GM06990 (cell line): ENCODE data around the gene SECISBP2.

Experiments
- DNase-seq: peaks from one replicate; pipeline ENCODE4 v3.0.0-alpha.2; 2011; ENCODE audit not compliant: insufficient read length; ENCODE audit errors: extremely low read depth
- H3K27me3 ChIP-seq: replicated peaks from 2 replicates; pipeline ENCODE4 v1.6.0; 2011; ENCODE audit warnings: low read length; ENCODE audit not compliant: control insufficient read depth, insufficient read depth
- H3K36me3 ChIP-seq: 2 replicates; pipeline ENCODE4 v1.5.1; 2011; ENCODE audit warnings: low read length; ENCODE audit not compliant: control insufficient read depth, insufficient read depth
- H3K4me3 ChIP-seq: replicated peaks from 2 replicates; pipeline ENCODE4 v1.5.1; 2011; ENCODE audit warnings: low read depth, mild to moderate bottlenecking, control low read depth, low read length
- CTCF ChIP-seq: IDR thresholded peaks from 2 replicates; pipeline ENCODE4 v1.5.1; 2011; ENCODE audit warnings: low read length, control low read depth, mild to moderate bottlenecking, inconsistent platforms; ENCODE audit not compliant: insufficient read depth, poor library complexity, severe bottlenecking

The SECISBP2 gene

DNA sequence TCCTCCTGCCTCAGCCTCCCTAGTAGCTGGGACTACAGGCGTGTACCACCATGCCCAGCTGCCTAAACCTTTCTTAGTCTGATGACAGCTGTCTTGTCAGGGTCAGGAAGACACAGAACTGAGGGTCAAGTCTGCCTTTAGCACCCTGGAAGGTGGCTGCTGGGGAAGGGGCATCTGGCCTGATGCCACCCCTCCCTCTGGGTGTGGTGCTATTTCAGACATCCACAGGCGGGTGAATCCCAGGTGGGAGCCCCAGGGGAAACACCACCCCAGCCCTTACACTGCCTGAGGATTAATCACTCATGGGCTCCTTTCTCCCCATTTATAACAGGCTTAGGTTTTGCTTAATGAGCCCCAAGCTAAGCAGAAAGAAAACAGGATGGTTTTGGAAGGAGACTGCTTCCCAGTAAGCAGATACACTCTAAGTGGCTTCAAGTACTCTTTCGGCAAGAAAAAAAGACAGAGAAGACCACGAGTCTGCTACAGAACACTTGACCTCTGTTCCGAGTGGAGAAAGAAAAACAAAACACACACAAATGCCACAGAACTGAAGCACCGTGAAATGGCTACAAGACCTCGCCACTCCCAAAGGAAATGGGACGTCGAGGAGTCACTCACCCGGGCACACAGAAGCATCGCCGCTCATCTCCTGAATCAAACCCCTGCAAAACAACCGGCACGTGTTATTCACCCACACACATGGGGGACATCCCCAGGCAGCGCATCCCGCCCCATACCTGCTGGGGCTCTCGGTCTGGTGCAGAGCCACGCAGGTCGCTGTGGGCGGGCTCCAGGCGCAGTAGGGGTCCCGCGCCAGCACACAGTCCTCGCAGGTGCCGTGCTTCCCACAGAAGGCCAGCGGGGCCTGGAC lies 62.4 kb downstream of the SECISBP2 start:
- no peak for DNase-seq
- no peak for TF ChIP-seq CTCF
- Histone ChIP-seq H3K4me3 (no peak overlapping the region), H3K27me3 (no peaks in the 10 kb centered on the region), H3K36me3 (peaks cover 67% of the 10 kb centered on the region)

- TF ChIP-seq CTCF: no peak
- Histone ChIP-seq H3K27me3 (no peaks in the 10 kb centered on the region), H3K36me3 (peaks cover 71% of the 10 kb centered on the region), H3K4me3 (no peak overlapping the region)
- no peak for DNase-seq
These were observed 63.0 kb downstream of the SECISBP2 start for GRCh38 chr9:89381308-89381609.

GRCh38 chr9:89382026-89382986 lies 64.0 kb downstream of the SECISBP2 start:
- no peak for TF ChIP-seq CTCF
- Histone ChIP-seq H3K4me3 (no peak overlapping the region), H3K27me3 (no peaks in the 10 kb centered on the region), H3K36me3 (peaks cover 72% of the 10 kb centered on the region)
- no peak for DNase-seq

DNA sequence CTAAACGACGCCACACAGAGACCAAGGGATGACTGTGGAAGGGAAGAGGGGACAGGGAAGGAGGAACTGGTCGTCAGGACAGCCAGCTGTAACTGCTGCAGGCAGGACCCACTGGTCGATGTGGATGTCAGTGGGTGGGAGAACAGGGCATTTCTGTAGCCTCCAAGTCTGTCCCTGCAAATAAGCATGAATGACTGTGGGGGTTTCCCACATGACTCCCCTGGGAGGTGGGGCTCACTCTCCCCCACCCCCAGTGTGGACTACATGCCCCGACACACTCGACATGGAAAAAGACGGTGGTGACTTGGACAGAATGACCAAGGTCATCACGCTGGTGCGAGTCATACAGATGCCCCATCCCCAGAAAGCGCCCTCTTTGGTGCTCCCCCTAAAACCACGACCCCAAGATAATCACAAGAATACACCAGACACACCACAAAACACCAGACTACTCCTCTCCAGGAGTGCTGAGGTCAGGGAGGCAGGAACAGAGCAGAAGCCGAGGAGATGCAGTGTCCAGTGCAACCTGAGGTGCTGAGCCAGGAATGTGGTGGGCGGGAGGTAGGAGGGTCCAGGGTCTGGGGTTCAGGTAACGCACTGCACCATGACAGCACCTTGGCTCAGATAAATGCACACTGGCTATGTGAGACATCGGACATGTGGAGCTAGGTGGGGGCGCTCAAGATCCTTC lies 64.9 kb downstream of the SECISBP2 start:
- no peak for DNase-seq
- Histone ChIP-seq H3K4me3 (no peak overlapping the region), H3K36me3 (peaks cover 75% of the 10 kb centered on the region), H3K27me3 (no peaks in the 10 kb centered on the region)
- no peak for TF ChIP-seq CTCF

DNA sequence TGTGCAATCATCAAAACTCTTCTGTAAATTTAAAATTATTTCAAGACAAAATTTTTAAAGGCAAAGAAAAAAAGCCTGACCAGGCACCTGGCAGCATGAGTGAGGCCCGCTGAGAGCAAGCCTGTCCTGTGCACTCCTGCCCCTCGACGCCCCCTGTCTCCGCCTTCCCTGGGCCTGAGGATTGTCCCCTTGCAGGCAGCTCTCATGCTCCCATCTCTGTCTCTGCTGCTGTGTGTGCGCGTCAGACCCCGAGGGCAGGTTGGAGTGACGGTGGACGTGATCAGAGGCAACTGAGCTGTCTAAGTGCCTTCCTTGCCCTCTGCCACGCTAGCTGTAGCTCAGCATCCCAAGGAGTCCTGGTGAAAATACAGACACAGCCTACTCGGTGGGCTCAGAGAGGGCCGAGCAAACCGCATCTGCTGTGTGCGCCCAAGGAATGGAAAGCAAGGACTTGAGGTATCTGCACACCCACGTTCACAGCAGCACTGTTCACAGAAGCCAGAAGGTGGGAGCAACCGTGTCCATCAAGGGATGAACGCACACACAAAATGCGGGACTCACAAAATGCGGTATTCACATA lies 65.5 kb downstream of the SECISBP2 start:
- H3K4me3 ChIP-seq: no peak overlapping the region
- TF ChIP-seq CTCF: no peak
- H3K36me3 ChIP-seq: peaks cover 75% of the 10 kb centered on the region
- no peak for DNase-seq
- no peaks in the 10 kb centered on the region for H3K27me3 ChIP-seq
